HG02678 (cell line): ENCODE measurements around the gene MAML3.

Experiments
- ATAC-seq: cut with Tn5 transposase; IDR thresholded peaks from one replicate; pipeline ENCODE4 v1.9.1; 2021; ENCODE audit warnings: mild to moderate bottlenecking, moderate library complexity; ENCODE audit not compliant: unreplicated experiment

The MAML3 gene

DNA sequence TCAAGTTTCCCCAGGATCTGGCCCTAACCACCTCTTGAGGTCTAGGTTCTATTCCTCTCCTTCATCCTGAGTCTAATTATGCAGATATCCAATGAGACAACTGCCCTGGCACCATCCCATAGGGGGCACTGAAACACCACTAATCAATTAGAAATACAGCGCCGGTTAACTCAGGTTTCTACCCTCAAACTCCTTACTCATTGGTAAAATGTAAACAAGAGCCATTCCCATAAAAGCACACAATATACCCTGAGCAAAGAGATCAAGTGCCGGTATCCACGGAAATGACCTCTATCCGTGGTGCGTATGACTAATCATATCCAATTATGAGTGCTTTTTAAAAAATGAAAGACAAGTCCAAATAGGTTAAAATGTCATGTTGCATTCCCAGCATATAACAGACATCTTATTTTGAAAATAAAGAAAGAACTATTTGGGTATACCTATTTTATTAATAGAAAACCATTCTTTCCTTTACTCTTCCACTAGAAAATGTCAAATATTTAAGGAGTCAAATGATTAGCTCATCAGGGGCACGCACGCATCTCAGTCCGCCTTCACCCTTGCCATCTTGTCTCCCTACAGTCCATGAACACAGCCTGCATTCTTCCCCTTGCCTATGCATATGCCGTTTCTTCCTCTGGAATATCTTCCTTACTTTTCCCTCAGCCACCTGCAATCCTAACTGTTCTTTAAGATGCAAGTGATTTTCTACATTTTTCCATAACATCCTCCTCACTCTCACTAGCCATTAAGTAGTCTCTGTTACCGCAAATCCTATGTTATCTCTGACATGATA, 141.1 kb downstream of the MAML3 start:
- ATAC-seq, result peak; percentile 47

DNA sequence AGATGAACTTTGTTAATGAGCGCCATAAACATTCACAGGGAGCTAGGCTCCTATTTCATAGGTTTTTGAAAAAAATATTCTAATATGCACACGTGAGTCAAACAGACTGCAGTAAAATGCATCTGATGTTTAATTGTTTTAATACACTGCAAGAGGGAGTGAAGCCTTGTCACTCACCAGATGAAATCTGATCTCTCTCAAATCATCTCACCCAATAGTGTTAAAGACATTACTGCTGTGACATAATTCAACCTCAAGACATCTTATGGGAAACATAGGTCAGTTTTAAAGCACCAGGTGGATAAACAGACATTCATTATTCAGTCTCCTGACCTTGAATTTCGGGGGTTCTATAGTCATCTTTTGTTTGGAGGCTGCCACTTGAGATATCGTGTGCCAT, 148.3 kb downstream of the MAML3 start:
- ATAC-seq, result no peak

DNA sequence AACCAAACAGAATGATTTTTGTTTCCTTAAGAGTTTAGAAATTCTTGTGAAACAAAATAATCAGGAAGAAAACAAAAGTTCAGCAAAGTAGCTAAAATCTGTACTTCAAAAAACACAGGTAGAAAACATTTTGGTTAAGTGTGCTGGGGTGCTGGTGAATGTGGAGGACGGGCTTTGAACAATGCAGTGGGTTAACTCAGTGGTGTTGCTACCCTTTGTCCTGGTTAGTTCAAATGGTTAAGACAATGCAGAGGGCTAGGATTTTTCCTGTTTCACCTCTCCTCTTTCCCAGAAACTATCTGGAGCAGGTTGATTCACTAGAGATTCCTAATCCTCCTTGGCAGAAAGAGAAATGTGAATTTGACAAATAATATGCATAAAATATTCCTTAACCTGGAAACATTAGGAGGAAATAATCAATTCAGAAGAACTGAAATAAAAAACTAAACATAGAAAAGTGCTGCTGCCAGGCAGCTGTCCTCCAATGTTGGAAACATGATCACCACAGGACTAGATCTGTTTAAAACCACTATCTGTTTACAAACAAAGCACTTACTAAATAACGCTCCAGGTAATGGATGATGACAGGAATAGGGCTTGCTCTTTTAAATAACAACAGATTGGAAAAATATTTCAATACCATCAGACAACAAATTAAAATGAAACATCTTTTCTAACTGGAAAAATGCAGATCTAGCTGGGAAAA, 148.9 kb downstream of the MAML3 start:
- no peak for ATAC-seq

DNA sequence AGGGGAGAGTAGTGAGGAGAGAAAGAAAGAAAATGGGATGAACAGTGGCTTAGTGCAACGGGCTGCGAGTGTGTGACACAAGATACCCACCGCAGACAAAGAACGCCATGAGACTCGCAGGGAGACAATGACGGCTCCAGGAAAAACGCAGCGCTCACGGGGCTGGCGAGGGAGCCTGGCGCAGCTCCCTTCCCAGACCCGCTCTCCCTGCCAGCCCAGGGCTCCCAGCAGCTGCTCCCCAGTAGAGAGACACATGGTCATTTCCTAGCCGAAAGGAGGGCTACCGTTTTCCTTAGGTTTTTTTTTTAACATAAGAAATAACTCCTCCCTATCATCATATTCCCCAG, 149.5 kb downstream of the MAML3 start:
- ATAC-seq, result no peak

DNA sequence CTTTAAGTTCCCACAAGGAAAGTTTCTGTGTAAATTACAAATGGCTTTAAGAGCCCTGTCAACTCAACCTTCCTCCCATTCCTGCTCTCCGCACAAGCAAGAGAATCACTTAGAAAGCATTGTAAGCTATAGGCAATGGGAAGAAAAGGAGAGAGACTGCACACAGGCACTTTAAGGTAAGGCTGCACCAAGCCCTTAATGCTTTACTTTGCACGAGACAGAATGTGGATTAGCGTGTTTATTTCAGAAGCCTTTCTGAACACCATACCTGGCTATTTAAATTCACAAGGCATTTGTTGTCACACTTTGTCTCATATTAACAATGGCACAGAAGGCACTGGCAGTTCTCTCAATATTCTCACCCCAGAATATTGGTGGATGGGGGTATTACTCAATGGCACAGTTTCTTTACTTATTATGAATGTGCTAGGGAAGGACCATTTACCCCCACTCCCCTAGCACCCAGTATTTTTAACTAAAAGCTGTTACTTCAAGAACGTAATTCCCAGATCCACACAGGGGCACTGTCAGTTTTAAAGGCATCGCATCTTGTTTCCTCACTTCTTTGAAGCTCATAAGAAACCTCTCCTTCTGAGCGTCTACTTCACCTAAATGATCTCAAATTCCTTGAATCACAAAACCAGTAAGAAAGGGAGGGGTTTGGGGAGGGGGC, 150.0 kb downstream of the MAML3 start:
- no peak for ATAC-seq

DNA sequence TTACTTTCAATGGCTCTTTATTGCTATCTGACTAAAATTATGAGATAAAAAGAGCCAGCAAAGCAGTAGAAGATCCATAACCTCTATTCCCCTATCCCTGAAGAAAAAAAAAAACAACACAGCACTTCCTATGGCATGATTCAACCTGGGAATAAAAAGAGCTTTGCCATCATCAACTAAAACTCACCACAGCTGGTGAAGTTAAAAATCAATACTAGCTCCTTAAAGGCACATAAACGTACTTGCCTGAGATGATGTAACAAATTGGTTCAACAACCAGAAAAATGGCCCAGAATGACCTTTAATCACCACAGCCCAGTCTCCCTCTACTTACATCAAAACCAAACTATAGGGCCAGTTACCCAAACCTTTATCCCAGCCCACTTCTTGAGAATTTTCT, 153.8 kb downstream of the MAML3 start:
- no peak for ATAC-seq

DNA sequence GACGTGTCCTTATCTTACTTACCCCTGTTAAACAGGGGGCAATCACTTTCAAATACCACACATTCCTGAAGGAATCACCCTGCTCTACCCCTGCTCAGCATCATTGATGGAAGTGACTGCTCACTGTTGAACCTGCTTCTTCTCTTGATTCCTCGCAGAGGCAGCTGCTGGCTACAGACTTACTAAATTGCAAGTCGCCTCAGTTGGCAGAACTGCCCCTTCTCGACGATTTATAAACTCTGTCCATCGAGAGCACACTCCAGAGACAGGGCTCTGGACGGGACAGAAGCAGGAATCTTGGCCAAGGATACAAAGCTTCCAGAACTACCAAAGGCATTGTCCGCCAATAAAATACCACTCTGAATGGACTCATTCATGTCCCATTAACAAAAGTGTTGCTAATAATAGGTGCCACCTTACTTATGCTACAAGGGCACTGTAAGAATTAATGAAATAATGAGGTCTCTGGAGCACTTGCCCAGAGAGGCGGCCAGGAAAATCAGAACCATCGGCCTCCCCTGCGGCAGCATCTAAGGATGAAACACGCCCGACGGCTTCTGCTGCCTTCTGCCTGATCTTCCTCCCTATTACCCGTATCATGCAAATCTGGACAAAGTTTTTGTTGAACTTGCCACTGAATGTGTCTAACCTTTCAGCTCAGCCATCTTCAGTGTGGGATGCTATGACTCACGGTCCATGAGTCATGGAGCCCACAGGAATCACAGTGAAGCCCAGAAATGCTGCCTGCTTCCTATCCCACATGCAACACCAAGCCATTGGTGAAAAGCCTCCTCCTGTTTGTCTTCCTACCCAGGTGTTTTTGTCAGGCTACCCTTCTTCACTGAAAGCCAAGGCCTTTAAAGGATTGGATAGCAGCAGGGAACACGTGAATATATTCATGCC, 164.9 kb downstream of the MAML3 start:
- ATAC-seq, result no peak

DNA sequence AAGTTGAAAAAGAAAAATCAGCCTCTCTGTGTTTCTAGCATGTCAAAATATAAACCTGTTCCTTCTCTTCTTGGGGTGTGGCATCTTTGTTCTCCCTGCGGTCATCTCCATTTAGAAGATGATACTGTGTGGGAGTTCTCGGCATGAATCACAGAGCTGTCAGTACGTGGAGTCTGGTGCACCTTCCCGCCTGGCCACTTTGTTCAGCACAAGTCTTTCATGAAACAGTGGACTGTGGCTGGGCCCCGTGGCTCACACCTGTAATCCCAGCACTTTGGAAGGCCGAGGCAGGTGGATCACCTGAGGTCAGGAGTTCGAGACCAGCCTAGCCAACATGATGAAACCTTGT, 166.5 kb downstream of the MAML3 start:
- no peak for ATAC-seq

DNA sequence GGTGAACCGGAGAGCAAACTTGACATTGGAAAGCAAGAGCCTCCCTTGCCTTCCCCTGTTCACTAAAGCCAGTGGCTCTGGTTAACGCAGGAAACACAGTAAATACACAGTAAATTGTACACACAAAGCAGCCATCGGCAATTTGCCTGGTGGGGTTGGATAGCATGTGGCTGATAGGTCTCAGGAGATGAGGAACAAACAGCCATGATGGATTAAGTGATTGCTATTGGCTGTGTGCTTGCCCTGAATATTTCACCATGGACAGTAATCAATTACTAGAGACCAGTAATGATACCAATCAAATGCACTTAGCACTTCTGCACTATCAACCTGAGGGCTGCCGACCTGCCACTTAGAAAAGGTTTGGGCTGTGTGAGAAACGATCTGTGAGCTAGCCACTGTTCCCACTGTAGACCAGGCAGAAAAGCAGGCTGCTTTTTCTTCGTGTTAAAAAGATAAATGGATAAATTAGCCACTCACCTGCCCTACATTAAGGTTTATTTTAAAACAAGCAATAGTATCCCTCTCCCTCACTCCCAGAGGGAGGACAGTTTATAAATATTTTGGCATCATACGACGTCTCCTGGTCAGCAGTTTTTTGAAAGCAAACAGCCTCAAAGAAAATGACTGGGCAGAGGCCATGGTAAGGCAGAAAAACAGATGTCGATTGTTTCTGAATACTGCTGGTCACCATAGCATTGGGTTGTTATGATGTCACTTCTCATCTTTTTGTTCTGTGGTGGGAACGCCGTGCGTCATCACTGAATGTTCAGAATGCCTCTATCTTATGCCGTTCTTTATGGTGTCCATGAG, 167.1 kb downstream of the MAML3 start:
- no peak for ATAC-seq

DNA sequence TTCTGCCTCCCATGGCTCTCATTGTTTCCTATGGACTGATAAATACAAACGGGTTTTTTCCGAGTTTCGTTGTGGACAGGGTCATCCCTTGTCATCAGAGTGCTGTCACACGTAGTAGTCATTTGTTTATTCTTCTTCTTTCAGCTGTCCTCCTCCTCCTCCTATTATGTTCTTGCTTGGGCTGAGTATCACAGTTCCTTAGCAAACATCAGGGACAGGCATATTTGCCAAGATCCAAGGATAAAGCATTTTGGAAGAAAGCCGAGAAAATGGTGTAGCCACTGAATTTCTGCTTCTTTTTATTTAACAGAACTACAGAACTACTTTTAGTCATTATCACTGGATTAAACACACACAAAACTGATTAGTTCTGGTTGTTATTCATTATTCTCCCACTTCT, 167.9 kb downstream of the MAML3 start:
- no peak for ATAC-seq

DNA sequence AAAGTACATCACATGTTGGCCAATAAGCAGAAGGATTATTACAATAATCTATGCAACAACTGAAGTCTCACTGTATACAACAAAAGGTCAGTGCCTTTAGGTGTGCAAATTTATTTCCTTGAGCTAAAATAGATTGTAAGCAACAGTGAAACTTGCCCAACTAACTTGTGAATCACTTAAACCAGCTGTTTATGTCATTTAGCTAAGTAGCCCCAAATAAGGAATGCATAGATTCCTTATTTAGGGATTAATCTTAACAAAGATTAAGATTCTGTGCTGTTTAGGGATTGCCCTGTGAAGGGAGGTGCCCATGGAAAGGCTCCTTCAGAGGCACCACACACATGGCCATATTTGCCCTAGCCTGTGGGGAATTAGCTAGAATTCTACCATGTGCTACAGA, 168.6 kb downstream of the MAML3 start:
- ATAC-seq, result no peak

DNA sequence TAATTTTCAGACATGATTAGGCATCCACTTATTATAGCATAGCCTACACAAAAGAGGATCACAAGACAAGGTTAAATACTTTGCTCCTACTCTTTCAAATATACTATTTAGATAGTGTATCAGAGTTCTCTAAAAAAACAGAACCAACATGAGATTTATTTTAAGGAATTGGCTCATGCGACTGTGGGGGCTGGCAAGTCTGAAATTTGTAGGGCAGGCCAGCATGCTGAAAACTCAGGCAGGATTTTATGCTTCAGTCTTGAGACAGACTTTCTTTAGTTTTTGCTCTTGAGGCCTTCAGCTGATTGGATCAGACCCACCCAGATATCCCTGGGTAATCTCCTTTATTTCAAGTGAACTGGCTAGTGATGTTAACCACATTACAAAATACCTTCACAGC, 169.5 kb downstream of the MAML3 start:
- no peak for ATAC-seq

DNA sequence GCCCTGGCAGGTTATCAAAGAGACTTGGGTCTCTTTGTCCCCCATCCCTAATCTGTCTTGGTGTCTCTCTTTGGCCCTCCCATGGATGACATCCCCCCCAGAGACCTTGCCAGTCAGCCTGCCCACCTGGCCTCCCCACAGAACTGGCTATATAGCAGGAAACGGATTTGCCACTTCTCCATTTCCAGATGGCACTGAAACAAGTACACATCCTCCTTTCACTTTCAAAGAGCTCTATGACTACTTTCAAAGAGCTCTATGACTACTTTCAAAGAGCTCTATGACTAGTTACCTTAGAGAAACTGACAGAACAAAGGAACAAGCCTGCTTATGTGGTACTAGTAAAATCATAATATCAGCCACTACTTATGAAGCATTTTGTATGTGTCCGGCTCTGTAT, 175.3 kb downstream of the MAML3 start:
- peak; percentile 97 for ATAC-seq

DNA sequence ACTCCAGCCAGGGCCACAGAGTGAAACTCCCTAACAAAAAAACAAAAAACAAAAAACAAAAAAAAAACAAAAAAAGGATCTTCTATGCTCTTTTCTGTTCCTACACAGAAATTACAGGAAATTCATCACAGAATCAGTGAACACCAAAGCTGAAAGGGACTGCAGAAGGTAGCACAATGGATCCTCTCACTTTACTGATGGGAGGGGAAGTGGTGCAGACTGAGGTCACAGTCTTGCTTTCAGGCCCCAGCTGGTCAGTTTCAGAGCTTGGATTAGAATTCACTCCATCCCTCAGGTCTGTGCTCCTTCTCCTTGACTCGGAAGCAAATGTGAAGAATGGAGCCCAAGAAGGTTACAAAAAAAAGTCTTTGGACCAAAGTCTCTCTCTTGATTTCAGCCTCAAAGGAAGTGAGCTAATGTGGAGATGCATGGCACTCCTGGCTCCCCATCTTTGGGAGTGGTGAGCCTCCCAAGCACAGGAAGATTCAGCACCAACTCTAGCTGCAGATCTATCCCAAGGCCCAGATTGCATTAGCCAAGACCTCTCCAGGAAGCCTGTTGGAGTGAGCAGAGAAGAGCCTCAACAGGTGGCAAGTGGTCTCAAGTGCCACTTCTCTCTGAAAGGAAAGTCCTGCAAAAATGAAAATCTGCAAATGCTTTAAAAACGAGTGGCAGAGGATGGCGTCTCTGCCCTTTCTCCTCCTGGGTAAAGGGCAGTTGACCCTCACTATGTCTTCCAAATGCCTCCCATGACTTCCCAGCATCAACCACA, 176.0 kb downstream of the MAML3 start:
- ATAC-seq, result peak; percentile 41

DNA sequence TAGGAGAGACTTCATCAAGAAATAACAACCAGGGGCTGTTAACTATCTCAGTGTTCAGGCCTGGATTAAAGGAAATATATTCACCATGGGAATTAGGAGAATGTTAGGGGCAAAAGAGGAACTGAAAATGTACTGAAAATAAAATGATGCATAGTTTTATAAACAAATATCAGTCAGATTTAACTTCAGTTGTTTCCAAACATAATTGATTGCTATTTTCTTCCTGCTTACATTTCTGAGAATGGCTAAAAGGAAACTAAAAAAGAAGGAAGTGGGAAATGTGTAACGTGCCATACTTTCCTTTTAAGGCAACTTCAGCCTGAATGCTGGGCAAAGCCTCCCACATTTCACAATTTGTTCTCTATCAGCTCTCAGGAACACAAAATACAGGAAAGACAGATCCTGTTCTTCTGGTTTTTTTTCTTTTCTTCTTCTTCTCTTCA, 178.1 kb downstream of the MAML3 start:
- no peak for ATAC-seq

DNA sequence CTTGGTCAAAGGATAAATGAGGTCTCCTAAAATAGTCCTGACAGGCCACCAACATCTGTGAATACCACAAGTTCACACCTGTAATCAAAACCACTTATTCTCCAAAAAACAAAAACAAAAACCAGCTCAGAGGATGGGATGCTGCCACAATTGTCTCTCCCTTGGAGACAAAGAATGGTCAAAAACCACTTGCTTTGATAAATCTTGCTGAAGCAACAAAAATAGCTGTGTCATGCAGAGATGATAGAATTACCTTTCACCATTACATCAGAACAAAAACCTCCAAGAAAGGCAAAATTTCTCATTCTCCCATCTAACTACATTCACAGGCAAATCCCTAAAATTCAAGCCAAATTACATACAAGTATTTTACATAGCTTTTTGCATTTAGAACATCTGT, 180.4 kb downstream of the MAML3 start:
- no peak for ATAC-seq

DNA sequence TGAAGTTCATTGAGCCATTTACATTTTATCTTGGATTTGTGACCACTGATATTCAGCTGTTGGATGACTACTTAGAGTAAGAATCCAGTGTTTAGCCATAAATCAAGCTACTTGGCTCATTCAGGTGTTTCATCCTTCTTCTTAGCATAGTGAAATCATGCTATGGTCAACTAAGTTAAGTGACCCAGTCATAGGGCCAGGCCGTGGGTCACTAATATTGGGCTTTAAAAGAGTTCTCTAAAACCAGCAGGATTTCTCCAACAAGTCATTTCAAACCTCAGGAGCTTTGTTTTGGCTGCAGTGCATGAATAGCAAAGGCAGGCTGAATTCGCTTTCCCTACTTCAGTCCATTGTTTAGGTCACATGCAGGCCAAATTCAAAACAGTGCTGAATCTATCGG, 181.0 kb downstream of the MAML3 start:
- ATAC-seq, result no peak

DNA sequence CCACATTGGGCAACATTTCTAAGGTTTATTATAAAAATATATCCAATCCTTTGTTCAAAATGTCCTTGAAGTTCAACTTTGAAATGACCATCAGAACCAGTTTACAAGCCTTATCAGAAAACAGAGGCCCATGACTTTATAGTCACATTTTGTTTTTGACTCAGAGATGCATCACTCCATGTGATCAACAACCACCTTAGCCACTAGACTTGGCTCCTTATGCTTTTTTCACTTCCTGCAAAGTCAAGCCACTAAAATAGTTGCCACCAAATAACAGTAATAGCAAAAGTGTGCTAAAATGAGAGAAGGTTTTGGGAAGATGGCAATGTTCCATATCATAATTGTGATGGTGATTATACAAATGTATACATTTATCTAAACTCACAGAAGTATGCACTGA, 181.7 kb downstream of the MAML3 start:
- ATAC-seq, result no peak

DNA sequence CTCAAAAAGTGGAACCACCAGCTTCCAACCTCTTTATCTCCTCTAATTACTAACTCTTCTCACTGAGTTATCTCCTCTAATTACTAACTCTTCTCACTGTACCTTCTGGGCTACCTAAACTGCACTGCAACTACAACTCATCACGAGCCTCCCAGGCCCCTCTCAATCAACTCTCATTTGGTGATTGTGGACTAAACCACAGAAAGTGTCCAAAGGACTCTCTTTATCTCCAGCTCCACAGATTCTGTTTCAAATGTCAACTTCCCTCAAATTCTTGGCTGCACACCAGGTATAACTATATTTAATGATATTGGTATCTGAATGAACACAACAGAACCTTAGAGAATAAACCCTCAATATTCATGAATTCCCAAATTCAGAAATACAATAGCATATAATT, 182.9 kb downstream of the MAML3 start:
- no peak for ATAC-seq
